ENCODE data around the gene FBLN1. TPM values are rescaled to one million over a fixed set of nuclear protein-coding genes. Genes with fewer than 3 reads are reported as not detected.

FBLN1 gene
- total and polyA plus RNA-seq, 2 of the 13 experiments (the other 11 are each of a cell fraction or from before 2014, with no cell fraction given): 37.3 to 103 TPM

DNA sequence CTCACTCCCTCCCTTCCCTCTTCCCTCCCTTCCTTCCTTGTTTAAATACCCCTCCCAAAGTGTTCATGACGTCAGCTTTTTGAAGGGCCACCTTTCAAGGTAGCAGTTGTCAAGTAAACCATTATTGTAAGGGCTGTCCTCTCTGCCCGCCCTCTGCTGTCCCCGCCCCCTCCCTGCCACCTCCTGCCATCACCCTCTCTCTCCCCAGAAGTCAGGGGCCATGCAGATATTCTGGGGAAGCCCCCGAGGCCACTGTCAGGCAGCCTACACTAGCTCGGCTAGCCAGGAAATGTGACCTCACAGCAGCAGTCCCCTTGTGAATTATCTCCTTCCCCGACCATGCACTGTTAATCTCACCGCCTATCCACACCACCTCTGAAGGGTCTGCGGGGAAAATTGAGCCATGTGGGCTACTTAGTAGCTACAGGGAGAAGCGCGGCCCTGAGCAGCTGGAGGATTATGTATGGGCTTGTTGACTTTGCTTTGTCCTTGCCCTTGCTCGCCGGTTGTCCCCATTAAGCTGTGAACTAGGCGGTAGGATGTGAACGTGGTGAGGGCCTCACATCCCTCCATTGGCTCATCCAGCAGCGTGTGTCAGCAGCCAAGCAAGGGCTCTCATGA is 126.9 kb downstream of the FBLN1 start (continued):
- TF ChIP-seq, protein P1, sequence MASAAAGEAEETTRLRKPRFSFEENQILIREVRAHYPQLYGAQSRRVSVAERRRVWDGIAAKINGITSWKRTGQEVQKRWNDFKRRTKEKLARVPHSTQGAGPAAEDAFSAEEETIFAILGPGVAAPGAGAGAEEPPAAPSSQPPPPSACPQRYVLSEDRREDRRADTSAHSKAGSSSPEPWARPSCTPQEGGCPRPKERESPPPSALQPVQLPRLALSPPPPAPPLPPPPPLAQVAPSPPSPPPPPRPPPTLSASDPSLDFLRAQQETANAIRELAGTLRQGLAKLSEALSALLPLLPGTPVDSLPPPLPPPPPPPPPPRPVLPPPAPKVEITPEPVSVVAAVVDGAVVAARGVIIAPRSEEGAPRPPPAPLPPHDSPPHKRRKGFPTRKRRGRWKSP (CRISPR knock-in tag; IDR thresholded peaks at IDR 0.05): no peak
- no peak; the same call in 1 of the 2 replicates for TF ChIP-seq MIER3 (CRISPR knock-in tag; IDR thresholded peaks at IDR 0.05; ENCODE audit: borderline replicate concordance)
- TF ChIP-seq ZMAT3 (CRISPR knock-in tag; conservative IDR thresholded peaks at IDR 0.05): no peak
- TF ChIP-seq NCOA2 (CRISPR knock-in tag; IDR thresholded peaks at IDR 0.05): peak; percentile 51
- no peak for TF ChIP-seq ZC3H4 (CRISPR knock-in tag; IDR thresholded peaks at IDR 0.05; ENCODE audit: borderline replicate concordance)
- TF ChIP-seq NRL (CRISPR knock-in tag; IDR thresholded peaks at IDR 0.05; ENCODE audit: borderline replicate concordance): no peak
- TF ChIP-seq SAFB2 (CRISPR knock-in tag; IDR thresholded peaks at IDR 0.05; ENCODE audit: borderline replicate concordance, low read depth): no peak
- no peak for TF ChIP-seq CBX5 (CRISPR knock-in tag; IDR thresholded peaks at IDR 0.05; ENCODE audit: borderline replicate concordance)
- no peak for TF ChIP-seq ZNF256 (CRISPR knock-in tag; conservative IDR thresholded peaks at IDR 0.05)
- TF ChIP-seq ZBTB26 (CRISPR knock-in tag; IDR thresholded peaks at IDR 0.05; ENCODE audit: borderline replicate concordance): no peak
- no peak for TF ChIP-seq ZNF441 (CRISPR knock-in tag; IDR thresholded peaks at IDR 0.05; ENCODE audit: borderline replicate concordance)
- TF ChIP-seq ZNF660 (CRISPR knock-in tag; IDR thresholded peaks at IDR 0.05; ENCODE audit: borderline replicate concordance, low read depth): no peak
- no peak for TF ChIP-seq ASH2L (IDR thresholded peaks at IDR 0.05; ENCODE audit: insufficient read length, low read depth, low read length)
- peak; percentile 76 for TF ChIP-seq HDAC1 (CRISPR knock-in tag; IDR thresholded peaks at IDR 0.05)
- TF ChIP-seq, protein P2, sequence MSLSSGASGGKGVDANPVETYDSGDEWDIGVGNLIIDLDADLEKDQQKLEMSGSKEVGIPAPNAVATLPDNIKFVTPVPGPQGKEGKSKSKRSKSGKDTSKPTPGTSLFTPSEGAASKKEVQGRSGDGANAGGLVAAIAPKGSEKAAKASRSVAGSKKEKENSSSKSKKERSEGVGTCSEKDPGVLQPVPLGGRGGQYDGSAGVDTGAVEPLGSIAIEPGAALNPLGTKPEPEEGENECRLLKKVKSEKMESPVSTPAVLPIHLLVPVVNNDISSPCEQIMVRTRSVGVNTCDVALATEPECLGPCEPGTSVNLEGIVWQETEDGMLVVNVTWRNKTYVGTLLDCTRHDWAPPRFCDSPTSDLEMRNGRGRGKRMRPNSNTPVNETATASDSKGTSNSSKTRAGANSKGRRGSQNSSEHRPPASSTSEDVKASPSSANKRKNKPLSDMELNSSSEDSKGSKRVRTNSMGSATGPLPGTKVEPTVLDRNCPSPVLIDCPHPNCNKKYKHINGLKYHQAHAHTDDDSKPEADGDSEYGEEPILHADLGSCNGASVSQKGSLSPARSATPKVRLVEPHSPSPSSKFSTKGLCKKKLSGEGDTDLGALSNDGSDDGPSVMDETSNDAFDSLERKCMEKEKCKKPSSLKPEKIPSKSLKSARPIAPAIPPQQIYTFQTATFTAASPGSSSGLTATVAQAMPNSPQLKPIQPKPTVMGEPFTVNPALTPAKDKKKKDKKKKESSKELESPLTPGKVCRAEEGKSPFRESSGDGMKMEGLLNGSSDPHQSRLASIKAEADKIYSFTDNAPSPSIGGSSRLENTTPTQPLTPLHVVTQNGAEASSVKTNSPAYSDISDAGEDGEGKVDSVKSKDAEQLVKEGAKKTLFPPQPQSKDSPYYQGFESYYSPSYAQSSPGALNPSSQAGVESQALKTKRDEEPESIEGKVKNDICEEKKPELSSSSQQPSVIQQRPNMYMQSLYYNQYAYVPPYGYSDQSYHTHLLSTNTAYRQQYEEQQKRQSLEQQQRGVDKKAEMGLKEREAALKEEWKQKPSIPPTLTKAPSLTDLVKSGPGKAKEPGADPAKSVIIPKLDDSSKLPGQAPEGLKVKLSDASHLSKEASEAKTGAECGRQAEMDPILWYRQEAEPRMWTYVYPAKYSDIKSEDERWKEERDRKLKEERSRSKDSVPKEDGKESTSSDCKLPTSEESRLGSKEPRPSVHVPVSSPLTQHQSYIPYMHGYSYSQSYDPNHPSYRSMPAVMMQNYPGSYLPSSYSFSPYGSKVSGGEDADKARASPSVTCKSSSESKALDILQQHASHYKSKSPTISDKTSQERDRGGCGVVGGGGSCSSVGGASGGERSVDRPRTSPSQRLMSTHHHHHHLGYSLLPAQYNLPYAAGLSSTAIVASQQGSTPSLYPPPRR (CRISPR knock-in tag; IDR thresholded peaks at IDR 0.05; ENCODE audit: borderline replicate concordance): peak; percentile 74; the same call in 1 of the 2 replicates
- no peak for TF ChIP-seq ZFP37 (CRISPR knock-in tag; IDR thresholded peaks at IDR 0.05; ENCODE audit: borderline replicate concordance)
- TF ChIP-seq NKX3-1 (CRISPR knock-in tag; IDR thresholded peaks at IDR 0.05): no peak
- no peak for TF ChIP-seq CBFB (CRISPR knock-in tag; IDR thresholded peaks at IDR 0.05)
- no peak for TF ChIP-seq ZNF24 (IDR thresholded peaks at IDR 0.05)
- no peak for TF ChIP-seq CBX1 (IDR thresholded peaks at IDR 0.05; ENCODE audit: low read depth)
- TF ChIP-seq, protein P3, sequence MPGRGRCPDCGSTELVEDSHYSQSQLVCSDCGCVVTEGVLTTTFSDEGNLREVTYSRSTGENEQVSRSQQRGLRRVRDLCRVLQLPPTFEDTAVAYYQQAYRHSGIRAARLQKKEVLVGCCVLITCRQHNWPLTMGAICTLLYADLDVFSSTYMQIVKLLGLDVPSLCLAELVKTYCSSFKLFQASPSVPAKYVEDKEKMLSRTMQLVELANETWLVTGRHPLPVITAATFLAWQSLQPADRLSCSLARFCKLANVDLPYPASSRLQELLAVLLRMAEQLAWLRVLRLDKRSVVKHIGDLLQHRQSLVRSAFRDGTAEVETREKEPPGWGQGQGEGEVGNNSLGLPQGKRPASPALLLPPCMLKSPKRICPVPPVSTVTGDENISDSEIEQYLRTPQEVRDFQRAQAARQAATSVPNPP (CRISPR knock-in tag; IDR thresholded peaks at IDR 0.05): no peak
- TF ChIP-seq ZNF672 (CRISPR knock-in tag; IDR thresholded peaks at IDR 0.05): no peak
- no peak for TF ChIP-seq ZNF230 (CRISPR knock-in tag; IDR thresholded peaks at IDR 0.05)

Measured in HepG2 (cell line).